GM12878 (cell line): ENCODE data around the gene TMEM182. TPM values are rescaled to one million over a fixed set of nuclear protein-coding genes. Genes with fewer than 3 reads are reported as not detected.

Source experiments
- ATAC-seq: fragments of 200-7000 bp; cut with Tn5 transposase; 3 replicates; pipeline ENCODE4 v1.9.1; 2020; ENCODE audit warnings: mild to moderate bottlenecking, moderate library complexity
- BruUV-seq: library from RNA; stranded (reverse); fragments of 400-500 nt; replicated peaks from 2 replicates; lab custom pipeline; 2021; lab: Mats Ljungman, UMichigan
- CTCF ChIA-PET: fragments of 300-600 bp; sonication (Branson Sonifier 250); formaldehyde crosslinking; extraction: SDS; loops from one replicate; lab custom pipeline; 2021; ENCODE audit warnings: inconsistent platforms; lab: Yijun Ruan, JAX
- POLR2A ChIA-PET: fragments of 350-600 bp; formaldehyde crosslinking; extraction: SDS; loops from one replicate; lab custom pipeline; 2021; ENCODE audit warnings: inconsistent platforms; lab: Charles Lee
- RAD21 ChIA-PET: fragments of 300-600 bp; sonication (Branson Sonifier 250); formaldehyde crosslinking; loops from one replicate; lab custom pipeline; 2023; ENCODE audit warnings: antibody characterized with exemption; ENCODE audit not compliant: unreplicated experiment; lab: Charles Lee
- SMC1A ChIA-PET: fragments of 300-600 bp; sonication (Branson Sonifier 250); formaldehyde crosslinking; loops from one replicate; lab custom pipeline; 2023; ENCODE audit not compliant: unreplicated experiment, uncharacterized antibody; lab: Charles Lee
- DNase-seq: peaks from one replicate; pipeline ENCODE4 v3.0.0-alpha.2; 2011; ENCODE audit warnings: low read depth, low spot score
- FAIRE-seq: peaks from 3 replicates; lab custom pipeline; 2011; peaks lifted over from hg19 to GRCh38; lab: Jason Lieb, UNC
- H2AFZ ChIP-seq: 2 replicates; pipeline ENCODE4 v1.6.0; 2011; ENCODE audit warnings: low read depth, low read length, control low read depth; ENCODE audit not compliant: control insufficient read depth
- H3K27ac ChIP-seq: 2 replicates; pipeline ENCODE4 v1.5.1; 2011; ENCODE audit warnings: control low read depth; ENCODE audit not compliant: control insufficient read depth, insufficient read depth
- H3K27me3 ChIP-seq, 2 experiments: replicated peaks in 1 of 2; 2 replicates each; pipeline versions ENCODE4 v1.6.0 to v1.6.1; 2011; ENCODE audit warnings: low read length in 1 of 2; ENCODE audit not compliant: control insufficient read depth in 2 of 2, insufficient read depth in 2 of 2
- H3K36me3 ChIP-seq, 2 experiments: 2 replicates each; pipeline ENCODE4 v1.5.1; 2011; ENCODE audit warnings: low read length in 1 of 2; ENCODE audit not compliant: control insufficient read depth in 2 of 2, insufficient read depth in 2 of 2
- H3K4me1 ChIP-seq: 2 replicates; pipeline ENCODE4 v1.6.1; 2011; ENCODE audit warnings: mild to moderate bottlenecking, low read length, moderate library complexity, mixed read lengths; ENCODE audit not compliant: control insufficient read depth, insufficient read depth
- H3K4me2 ChIP-seq: 2 replicates; pipeline ENCODE4 v1.6.0; 2011; ENCODE audit warnings: control low read depth; ENCODE audit not compliant: control insufficient read depth, insufficient read depth
- H3K4me3 ChIP-seq: fragments of 200-600 bp; sonication (generic); 2 replicates; pipeline ENCODE4 v1.5.1; 2016
- H3K79me2 ChIP-seq: 2 replicates; pipeline ENCODE4 v1.6.0; 2011; ENCODE audit warnings: low read length; ENCODE audit not compliant: control insufficient read depth, insufficient read depth
- H3K9ac ChIP-seq: 2 replicates; pipeline ENCODE4 v1.8.0; 2011; ENCODE audit warnings: low read length, control low read depth, mixed read lengths; ENCODE audit not compliant: control insufficient read depth, insufficient read depth
- H3K9me3 ChIP-seq: replicated peaks from 3 replicates; pipeline ENCODE4 v1.5.1; 2011; ENCODE audit warnings: mild to moderate bottlenecking, low read length; ENCODE audit not compliant: control insufficient read depth, insufficient read depth
- H4K20me1 ChIP-seq: 2 replicates; pipeline ENCODE4 v1.6.0; 2011; ENCODE audit not compliant: control insufficient read depth, insufficient read depth
- ASH2L ChIP-seq: fragments of 300-600, 200-600 bp; sonication (generic); IDR thresholded peaks from 2 replicates; pipeline ENCODE4 v1.6.1; 2017; ENCODE audit warnings: low read depth, mild to moderate bottlenecking, borderline replicate concordance
- BACH1 ChIP-seq: fragments of 450-650 bp; IDR thresholded peaks from 2 replicates; pipeline ENCODE4 v1.6.1; 2017; ENCODE audit warnings: mild to moderate bottlenecking, borderline replicate concordance
- BMI1 ChIP-seq: fragments of 450-650 bp; IDR thresholded peaks from 2 replicates; pipeline ENCODE4 v1.6.1; 2016; ENCODE audit warnings: mild to moderate bottlenecking, moderate library complexity, borderline replicate concordance
- CHD2 ChIP-seq: IDR thresholded peaks from 2 replicates; pipeline ENCODE4 v1.6.1; 2011; ENCODE audit warnings: low read depth, low read length, improper control_type of control experiment, borderline replicate concordance
- FOXM1 ChIP-seq: IDR thresholded peaks from 2 replicates; pipeline ENCODE4 v1.6.1; 2012; ENCODE audit warnings: low read depth, mild to moderate bottlenecking, inconsistent platforms, low read length, moderate library complexity
- IKZF1 ChIP-seq: fragments of 450-650 bp; conservative IDR thresholded peaks from 2 replicates; pipeline ENCODE4 v1.6.1; 2017; ENCODE audit warnings: antibody characterized with exemption, mild to moderate bottlenecking
- IKZF2 ChIP-seq, 2 experiments: fragments of 450-650 bp; IDR thresholded peaks; 2 replicates each; pipeline ENCODE4 v1.6.1; 2017; ENCODE audit warnings: mild to moderate bottlenecking in 2 of 2, moderate library complexity in 2 of 2
- JUNB ChIP-seq: IDR thresholded peaks from 2 replicates; pipeline ENCODE4 v1.6.1; 2016; ENCODE audit warnings: antibody characterized with exemption, mild to moderate bottlenecking
- NFXL1 ChIP-seq: fragments of 450-650 bp; IDR thresholded peaks from 2 replicates; pipeline ENCODE4 v1.6.1; 2017; ENCODE audit warnings: antibody characterized with exemption, mild to moderate bottlenecking, borderline replicate concordance
- NFYB ChIP-seq: IDR thresholded peaks from 2 replicates; pipeline ENCODE4 v1.6.1; 2011; ENCODE audit warnings: low read depth, mild to moderate bottlenecking, low read length, improper control_type of control experiment, moderate library complexity; ENCODE audit not compliant: insufficient read depth
- NRF1 ChIP-seq: conservative IDR thresholded peaks from 2 replicates; pipeline ENCODE4 v1.6.1; 2011; ENCODE audit warnings: mild to moderate bottlenecking, low read depth, low read length, improper control_type of control experiment
- SP1 ChIP-seq: IDR thresholded peaks from one replicate; pipeline ENCODE4 v1.6.1; 2011; ENCODE audit warnings: low read depth, low read length
- WGBS: methylation state at CpG from one replicate; pipeline ENCODE4 v1.1.6; 2016; ENCODE audit warnings: low lambda C conversion rate; ENCODE audit not compliant: insufficient replicate concordance, insufficient coverage; ENCODE audit errors: missing lambda C conversion rate; 5-methylcytosine and 5-hydroxymethylcytosine counted together
- in situ Hi-C: fragments of 300-500 bp; cut with MboI; formaldehyde crosslinking; loops from 9 replicates; pipeline ENCODE4 v1.14.3; 2018; ENCODE audit warnings: mixed read lengths
- intact Hi-C: fragments of 100-400 bp; cut with micrococcal nuclease; formaldehyde crosslinking; loops from one replicate; pipeline ENCODE4 v1.14.2; 2022; ENCODE audit not compliant: unreplicated experiment
- polyA plus RNA-seq, 11 experiments: library from polyadenylated mRNA; depleted of rRNA in 4 of 11; unstranded in 6 of 11; stranded (reverse) in 5 of 11; fragments of >200 nt; fragmentation: Nextera tagmentation in 4 of 11; fragmentation: Illumina TruSeq in 1 of 11; extraction: Ambion mirVana in 4 of 11; extraction: Trizol in 1 of 11; gene quantifications; 1 replicate in 1 of 11; 2 replicates in 10 of 11; pipeline versions ENCODE4 v1.2.1 to v1.2.3, GENCODE V29; 2011 to 2016; ENCODE audit warnings: inconsistent platforms in 2 of 11, missing spikeins in 2 of 11, low read depth in 1 of 11
- total RNA-seq, 4 experiments: library from RNA; depleted of rRNA in 3 of 4; stranded (reverse); fragments of >200 nt in 3 of 4; fragmentation: Illumina TruSeq in 1 of 4; extraction: Trizol in 1 of 4; gene quantifications; 2 replicates each; pipeline versions ENCODE4 v1.2.1 to v1.2.3, GENCODE V29; 2013 to 2021
- TF ChIP-seq, protein P1 (sequence below): fragments of 450-650 bp; IDR thresholded peaks from 2 replicates; pipeline ENCODE4 v1.6.1; 2017; ENCODE audit warnings: antibody characterized with exemption, mild to moderate bottlenecking, moderate library complexity
- TF ChIP-seq, protein P2 (sequence below): IDR thresholded peaks from 2 replicates; pipeline ENCODE4 v1.6.1; 2012; ENCODE audit warnings: low read depth, low read length, improper control_type of control experiment

The TMEM182 gene
- total and polyA plus RNA-seq, 10 of the 15 experiments (the other 5 are each of a cell fraction or from before 2014, with no cell fraction given): 1.8 to 5.4 (median 3.1) TPM

DNA sequence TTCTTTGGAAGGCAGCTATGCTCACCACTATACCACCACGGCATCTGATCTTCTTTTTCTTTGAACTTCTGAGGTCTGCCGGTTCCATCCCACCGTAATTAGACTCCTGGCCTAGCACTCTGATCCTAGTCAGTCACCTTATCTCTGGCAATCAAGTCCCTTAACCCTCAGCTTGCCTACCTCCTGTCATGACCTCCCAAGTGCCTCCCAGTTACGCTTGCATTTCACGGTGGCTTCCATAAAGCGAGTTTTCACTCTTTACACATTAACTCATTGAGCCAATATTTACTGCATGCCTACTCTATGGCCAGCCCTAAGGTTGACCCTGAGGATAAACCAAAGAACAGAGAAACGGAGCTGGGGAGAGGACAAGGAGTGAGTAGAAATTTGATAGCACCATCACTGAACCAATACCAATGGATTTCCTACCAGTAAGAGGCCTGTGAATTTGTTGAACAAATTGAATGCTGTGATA lies 37.8 kb upstream of the TMEM182 start:
- 99% methylated on average over 7 of the region's 7 CpGs for WGBS
- Histone ChIP-seq H4K20me1 (no peaks in the 10 kb centered on the region), H3K27ac (no peak overlapping the region), H3K36me3 (peaks cover 0 to 8% of the 10 kb centered on the region in 2 experiments; a peak in 2 of 4 replicates), H3K4me2 (no peak overlapping the region), H3K4me1 (no peaks in the 10 kb centered on the region), H2AFZ (no peak overlapping the region), H3K9me3 (no peaks in the 10 kb centered on the region), H3K9ac (no peak overlapping the region), H3K27me3 (no peaks in the 10 kb centered on the region), H3K79me2 (no peaks in the 10 kb centered on the region), H3K4me3 (no peak overlapping the region)
- TF ChIP-seq BMI1: no peak
- TF ChIP-seq, protein P1, sequence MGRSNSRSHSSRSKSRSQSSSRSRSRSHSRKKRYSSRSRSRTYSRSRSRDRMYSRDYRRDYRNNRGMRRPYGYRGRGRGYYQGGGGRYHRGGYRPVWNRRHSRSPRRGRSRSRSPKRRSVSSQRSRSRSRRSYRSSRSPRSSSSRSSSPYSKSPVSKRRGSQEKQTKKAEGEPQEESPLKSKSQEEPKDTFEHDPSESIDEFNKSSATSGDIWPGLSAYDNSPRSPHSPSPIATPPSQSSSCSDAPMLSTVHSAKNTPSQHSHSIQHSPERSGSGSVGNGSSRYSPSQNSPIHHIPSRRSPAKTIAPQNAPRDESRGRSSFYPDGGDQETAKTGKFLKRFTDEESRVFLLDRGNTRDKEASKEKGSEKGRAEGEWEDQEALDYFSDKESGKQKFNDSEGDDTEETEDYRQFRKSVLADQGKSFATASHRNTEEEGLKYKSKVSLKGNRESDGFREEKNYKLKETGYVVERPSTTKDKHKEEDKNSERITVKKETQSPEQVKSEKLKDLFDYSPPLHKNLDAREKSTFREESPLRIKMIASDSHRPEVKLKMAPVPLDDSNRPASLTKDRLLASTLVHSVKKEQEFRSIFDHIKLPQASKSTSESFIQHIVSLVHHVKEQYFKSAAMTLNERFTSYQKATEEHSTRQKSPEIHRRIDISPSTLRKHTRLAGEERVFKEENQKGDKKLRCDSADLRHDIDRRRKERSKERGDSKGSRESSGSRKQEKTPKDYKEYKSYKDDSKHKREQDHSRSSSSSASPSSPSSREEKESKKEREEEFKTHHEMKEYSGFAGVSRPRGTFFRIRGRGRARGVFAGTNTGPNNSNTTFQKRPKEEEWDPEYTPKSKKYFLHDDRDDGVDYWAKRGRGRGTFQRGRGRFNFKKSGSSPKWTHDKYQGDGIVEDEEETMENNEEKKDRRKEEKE: no peak
- no peak for TF ChIP-seq CHD2
- no peak for TF ChIP-seq IKZF2 (IDR thresholded peaks at IDR 0.05)
- no peak for TF ChIP-seq JUNB
- no peak for TF ChIP-seq NFXL1
- TF ChIP-seq ASH2L: no peak
- TF ChIP-seq FOXM1: no peak
- no peak for TF ChIP-seq NFYB
- TF ChIP-seq, protein P2, sequence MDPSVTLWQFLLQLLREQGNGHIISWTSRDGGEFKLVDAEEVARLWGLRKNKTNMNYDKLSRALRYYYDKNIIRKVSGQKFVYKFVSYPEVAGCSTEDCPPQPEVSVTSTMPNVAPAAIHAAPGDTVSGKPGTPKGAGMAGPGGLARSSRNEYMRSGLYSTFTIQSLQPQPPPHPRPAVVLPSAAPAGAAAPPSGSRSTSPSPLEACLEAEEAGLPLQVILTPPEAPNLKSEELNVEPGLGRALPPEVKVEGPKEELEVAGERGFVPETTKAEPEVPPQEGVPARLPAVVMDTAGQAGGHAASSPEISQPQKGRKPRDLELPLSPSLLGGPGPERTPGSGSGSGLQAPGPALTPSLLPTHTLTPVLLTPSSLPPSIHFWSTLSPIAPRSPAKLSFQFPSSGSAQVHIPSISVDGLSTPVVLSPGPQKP: no peak
- TF ChIP-seq SP1: no peak
- TF ChIP-seq BACH1: no peak
- TF ChIP-seq NRF1: no peak
- no peak for TF ChIP-seq IKZF1
- CTCF ChIA-PET: no interaction called here
- RAD21 ChIA-PET: no interaction called here
- FAIRE-seq (no peak), ATAC-seq (no peak), DNase-seq (no peak)
- intact Hi-C loops (no loop called here), in situ Hi-C loops (no loop called here)
- SMC1A ChIA-PET: interaction anchor here (0.6 kb wide), 1 partner anchor 1327 kb away, joined by 3 read pairs; no protein-coding TSS in a partner anchor
- POLR2A ChIA-PET: no interaction called here
- BruUV-seq: no TSS peak
